BE2C (cell line): ENCODE data around the gene CD248.

ENCODE experiments used
- DNase-seq: peaks from one replicate; pipeline ENCODE4 v3.0.0-alpha.2; 2020
- H3K27me3 ChIP-seq: fragments of 250-450 bp; sonication (Bioruptor Pico); 2 replicates; pipeline ENCODE4 v1.5.1; 2020; ENCODE audit warnings: mild to moderate bottlenecking
- H3K36me3 ChIP-seq: fragments of 250-450 bp; sonication (Bioruptor Pico); 2 replicates; pipeline ENCODE4 v1.5.1; 2020; ENCODE audit warnings: mild to moderate bottlenecking
- H3K4me1 ChIP-seq: fragments of 250-450 bp; sonication (Bioruptor Pico); 2 replicates; pipeline ENCODE4 v1.5.1; 2020
- H3K4me3 ChIP-seq: 2 replicates; pipeline ENCODE4 v1.5.1; 2011; ENCODE audit warnings: low read depth, low read length
- H3K9me3 ChIP-seq: fragments of 250-450 bp; sonication (Bioruptor Pico); 2 replicates; pipeline ENCODE4 v1.5.1; 2020
- CTCF ChIP-seq: IDR thresholded peaks from 2 replicates; pipeline ENCODE4 v1.5.1; 2012; ENCODE audit warnings: mild to moderate bottlenecking, low read depth, low read length

CD248 gene

GRCh38 chr11:66274219-66274618, 42.6 kb downstream of the CD248 start:
- no peak for TF ChIP-seq CTCF
- Histone ChIP-seq H3K36me3 (peaks cover 46% of the 10 kb centered on the region), H3K9me3 (no peaks in the 10 kb centered on the region), H3K27me3 (no peaks in the 10 kb centered on the region), H3K4me1 (peaks cover 3% of the 10 kb centered on the region; the same call in 1 of the 2 replicates), H3K4me3 (no peak overlapping the region)
- DNase-seq = no peak

GRCh38 chr11:66272596-66272995, 44.2 kb downstream of the CD248 start:
- Histone ChIP-seq H3K4me3 (no peak overlapping the region), H3K27me3 (no peaks in the 10 kb centered on the region), H3K9me3 (no peaks in the 10 kb centered on the region), H3K4me1 (peaks cover under 1% of the 10 kb centered on the region; the same call in 1 of the 2 replicates), H3K36me3 (peaks cover 46% of the 10 kb centered on the region)
- TF ChIP-seq CTCF = no peak
- no peak for DNase-seq

GRCh38 chr11:66271816-66272215, 45.0 kb downstream of the CD248 start:
- TF ChIP-seq CTCF = no peak
- Histone ChIP-seq H3K36me3 (peaks cover 46% of the 10 kb centered on the region), H3K27me3 (no peaks in the 10 kb centered on the region), H3K4me3 (no peak overlapping the region), H3K9me3 (no peaks in the 10 kb centered on the region), H3K4me1 (no peaks in the 10 kb centered on the region; the same call in 1 of the 2 replicates)
- DNase-seq = no peak

GRCh38 chr11:66268952-66269905, 47.6 kb downstream of the CD248 start:
- Histone ChIP-seq H3K4me3 (peak overlapping the region; percentile 97), H3K36me3 (peaks cover 33% of the 10 kb centered on the region), H3K27me3 (no peaks in the 10 kb centered on the region), H3K4me1 (no peaks in the 10 kb centered on the region; the same call in 1 of the 2 replicates), H3K9me3 (no peaks in the 10 kb centered on the region)
- DNase-seq = no peak
- 0 out of 2 replicates have a peak, but pooled peaks have one; percentile 25 for TF ChIP-seq CTCF

GRCh38 chr11:66268244-66268951, 48.4 kb downstream of the CD248 start, which contains the start of gene RAB1B:
Gene RAB1B (plus strand): TSS chr11:66268639. CDS start chr11:66268680, 41 bp downstream.
- no peaks in the 10 kb centered on the region for H3K27me3 ChIP-seq
- no peaks in the 10 kb centered on the region for H3K9me3 ChIP-seq
- H3K4me1 ChIP-seq = no peaks in the 10 kb centered on the region; the same call in 1 of the 2 replicates
- TF ChIP-seq CTCF = no peak
- peak within 1 kb of the TSS; percentile 97 for H3K4me3 ChIP-seq
- peak; percentile 100 for DNase-seq
- peaks cover 24% of the 10 kb centered on the region for H3K36me3 ChIP-seq
